WTC11 (cell line): ENCODE results near the gene LPIN2. TPM values are rescaled to one million over a fixed set of nuclear protein-coding genes. Genes with fewer than 3 reads are reported as not detected.
"Not testable (repeated sequence)": the region's sequence is repeated elsewhere in the genome, so short reads cannot be mapped to it uniquely, and the experiment has no call there.

Experiments used
- ATAC-seq: fragments of 200-7000 bp; cut with Tn5 transposase; 2 replicates; pipeline ENCODE4 v1.10.0; 2021; ENCODE audit warnings: mild to moderate bottlenecking, moderate library complexity
- CTCF ChIA-PET: fragments of 300-600 bp; sonication (Branson Sonifier 250); formaldehyde crosslinking; loops from one replicate; lab custom pipeline; 2021; ENCODE audit warnings: antibody characterized with exemption; lab: Charles Lee
- POLR2A ChIA-PET: fragments of 350-600 bp; sonication (Branson Sonifier 250); formaldehyde crosslinking; loops from one replicate; lab custom pipeline; 2021; ENCODE audit warnings: antibody characterized with exemption; lab: Charles Lee
- DNase-seq: peaks from one replicate; pipeline ENCODE4 v3.0.0; 2021; ENCODE audit warnings: low spot score
- H3K27ac Mint-ChIP-seq: 2 replicates; pipeline ENCODE4 v1.8.0; 2021; ENCODE audit warnings: mixed read lengths
- H3K27me3 Mint-ChIP-seq: 2 replicates; pipeline ENCODE4 v1.8.0; 2021; ENCODE audit warnings: low read depth, mild to moderate bottlenecking, moderate library complexity, mixed read lengths
- H3K36me3 Mint-ChIP-seq: 2 replicates; pipeline ENCODE4 v1.8.0; 2021; ENCODE audit warnings: mixed read lengths
- H3K4me1 Mint-ChIP-seq: 2 replicates; pipeline ENCODE4 v1.8.0; 2022; ENCODE audit warnings: mixed read lengths
- H3K4me3 Mint-ChIP-seq: 2 replicates; pipeline ENCODE4 v1.8.0; 2021; ENCODE audit warnings: mild to moderate bottlenecking, moderate library complexity, mixed read lengths
- H3K9me3 Mint-ChIP-seq: 2 replicates; pipeline ENCODE4 v1.8.0; 2021; ENCODE audit warnings: mixed read lengths
- ATF3 ChIP-seq: sonication (generic); formaldehyde crosslinking; conservative IDR thresholded peaks from 2 replicates; pipeline ENCODE4 v1.8.1; 2022; ENCODE audit warnings: mild to moderate bottlenecking, missing genetic modification reagents
- CREB1 ChIP-seq: sonication (generic); formaldehyde crosslinking; IDR thresholded peaks from 2 replicates; pipeline ENCODE4 v1.8.0; 2023; ENCODE audit warnings: mild to moderate bottlenecking, missing genetic modification reagents
- ELF4 ChIP-seq: sonication (generic); formaldehyde crosslinking; IDR thresholded peaks from 2 replicates; pipeline ENCODE4 v1.8.1; 2022; ENCODE audit warnings: low read depth, mild to moderate bottlenecking, moderate library complexity, missing genetic modification reagents
- ETV6 ChIP-seq: sonication (generic); formaldehyde crosslinking; IDR thresholded peaks from 2 replicates; pipeline ENCODE4 v1.8.1; 2022; ENCODE audit warnings: mild to moderate bottlenecking, missing genetic modification reagents
- MYBL2 ChIP-seq: sonication (generic); formaldehyde crosslinking; IDR thresholded peaks from 2 replicates; pipeline ENCODE4 v1.8.1; 2023; ENCODE audit warnings: mild to moderate bottlenecking, moderate library complexity, missing genetic modification reagents
- NFYB ChIP-seq: sonication (generic); formaldehyde crosslinking; conservative IDR thresholded peaks from 2 replicates; pipeline ENCODE4 v1.8.0; 2022; ENCODE audit warnings: low read depth, missing genetic modification reagents
- ZNF121 ChIP-seq: sonication (generic); formaldehyde crosslinking; IDR thresholded peaks from 2 replicates; pipeline ENCODE4 v1.8.0; 2023; ENCODE audit warnings: missing genetic modification reagents
- ZNF232 ChIP-seq: sonication (generic); formaldehyde crosslinking; IDR thresholded peaks from 2 replicates; pipeline ENCODE4 v1.8.0; 2022; ENCODE audit warnings: mild to moderate bottlenecking, missing genetic modification reagents
- total RNA-seq: library from RNA; stranded (reverse); gene quantifications from 3 replicates; pipeline ENCODE4 v1.2.3, GENCODE V29; 2021
- TF ChIP-seq, protein P1 (sequence below): fragments of 250-450 bp; sonication (Bioruptor Pico); IDR thresholded peaks from 2 replicates; pipeline ENCODE4 v1.8.0; 2021; ENCODE audit warnings: mild to moderate bottlenecking
- TF ChIP-seq, protein P2 (sequence below): sonication (generic); formaldehyde crosslinking; IDR thresholded peaks from 2 replicates; pipeline ENCODE4 v1.8.1; 2022; ENCODE audit warnings: mild to moderate bottlenecking, missing genetic modification reagents, moderate library complexity, borderline replicate concordance
- TF ChIP-seq, protein P3 (sequence below): sonication (generic); formaldehyde crosslinking; IDR thresholded peaks from 2 replicates; pipeline ENCODE4 v1.8.1; 2023; ENCODE audit warnings: mild to moderate bottlenecking, missing genetic modification reagents
- TF ChIP-seq, protein P4 (sequence below): sonication (generic); formaldehyde crosslinking; IDR thresholded peaks from 2 replicates; pipeline ENCODE4 v1.8.0; 2022; ENCODE audit warnings: mild to moderate bottlenecking, missing genetic modification reagents
- TF ChIP-seq, protein P5 (sequence below): sonication (generic); formaldehyde crosslinking; IDR thresholded peaks from 2 replicates; pipeline ENCODE4 v1.8.0; 2022; ENCODE audit warnings: missing genetic modification reagents

The LPIN2 gene
- total RNA-seq, 1 experiment from 2014 or later, result 11.8 TPM

DNA sequence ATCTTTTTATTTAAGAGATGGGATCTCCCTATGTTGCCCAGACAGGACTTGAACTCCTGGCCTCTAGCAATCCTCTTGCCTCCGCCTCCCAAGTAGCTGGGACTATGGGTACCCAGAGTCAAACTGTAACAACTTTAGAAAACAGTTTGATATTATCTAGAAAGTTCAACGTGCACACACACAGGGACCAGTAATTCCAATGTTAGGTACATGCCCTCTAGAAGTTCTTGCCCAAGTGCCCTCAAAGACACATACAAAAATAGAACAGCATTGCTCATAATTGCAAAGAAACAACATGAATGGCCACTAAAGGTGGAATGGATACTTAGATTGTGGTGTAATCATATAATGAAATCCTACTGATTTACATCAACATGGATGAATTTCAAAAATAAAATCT lies 12.6 kb upstream of the LPIN2 start:
- TF ChIP-seq CREB1 (CRISPR knock-in tag) (no peak), ETV6 (CRISPR knock-in tag) (no peak), ELF4 (CRISPR knock-in tag) (no peak), ZNF232 (CRISPR knock-in tag) (no peak), ATF3 (CRISPR knock-in tag) (no peak), MYBL2 (no peak), ZNF121 (no peak)
- TF ChIP-seq, protein P1, sequence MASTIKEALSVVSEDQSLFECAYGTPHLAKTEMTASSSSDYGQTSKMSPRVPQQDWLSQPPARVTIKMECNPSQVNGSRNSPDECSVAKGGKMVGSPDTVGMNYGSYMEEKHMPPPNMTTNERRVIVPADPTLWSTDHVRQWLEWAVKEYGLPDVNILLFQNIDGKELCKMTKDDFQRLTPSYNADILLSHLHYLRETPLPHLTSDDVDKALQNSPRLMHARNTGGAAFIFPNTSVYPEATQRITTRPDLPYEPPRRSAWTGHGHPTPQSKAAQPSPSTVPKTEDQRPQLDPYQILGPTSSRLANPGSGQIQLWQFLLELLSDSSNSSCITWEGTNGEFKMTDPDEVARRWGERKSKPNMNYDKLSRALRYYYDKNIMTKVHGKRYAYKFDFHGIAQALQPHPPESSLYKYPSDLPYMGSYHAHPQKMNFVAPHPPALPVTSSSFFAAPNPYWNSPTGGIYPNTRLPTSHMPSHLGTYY, result no peak
- TF ChIP-seq, protein P2, sequence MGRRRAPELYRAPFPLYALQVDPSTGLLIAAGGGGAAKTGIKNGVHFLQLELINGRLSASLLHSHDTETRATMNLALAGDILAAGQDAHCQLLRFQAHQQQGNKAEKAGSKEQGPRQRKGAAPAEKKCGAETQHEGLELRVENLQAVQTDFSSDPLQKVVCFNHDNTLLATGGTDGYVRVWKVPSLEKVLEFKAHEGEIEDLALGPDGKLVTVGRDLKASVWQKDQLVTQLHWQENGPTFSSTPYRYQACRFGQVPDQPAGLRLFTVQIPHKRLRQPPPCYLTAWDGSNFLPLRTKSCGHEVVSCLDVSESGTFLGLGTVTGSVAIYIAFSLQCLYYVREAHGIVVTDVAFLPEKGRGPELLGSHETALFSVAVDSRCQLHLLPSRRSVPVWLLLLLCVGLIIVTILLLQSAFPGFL, result no peak
- TF ChIP-seq, protein P3, sequence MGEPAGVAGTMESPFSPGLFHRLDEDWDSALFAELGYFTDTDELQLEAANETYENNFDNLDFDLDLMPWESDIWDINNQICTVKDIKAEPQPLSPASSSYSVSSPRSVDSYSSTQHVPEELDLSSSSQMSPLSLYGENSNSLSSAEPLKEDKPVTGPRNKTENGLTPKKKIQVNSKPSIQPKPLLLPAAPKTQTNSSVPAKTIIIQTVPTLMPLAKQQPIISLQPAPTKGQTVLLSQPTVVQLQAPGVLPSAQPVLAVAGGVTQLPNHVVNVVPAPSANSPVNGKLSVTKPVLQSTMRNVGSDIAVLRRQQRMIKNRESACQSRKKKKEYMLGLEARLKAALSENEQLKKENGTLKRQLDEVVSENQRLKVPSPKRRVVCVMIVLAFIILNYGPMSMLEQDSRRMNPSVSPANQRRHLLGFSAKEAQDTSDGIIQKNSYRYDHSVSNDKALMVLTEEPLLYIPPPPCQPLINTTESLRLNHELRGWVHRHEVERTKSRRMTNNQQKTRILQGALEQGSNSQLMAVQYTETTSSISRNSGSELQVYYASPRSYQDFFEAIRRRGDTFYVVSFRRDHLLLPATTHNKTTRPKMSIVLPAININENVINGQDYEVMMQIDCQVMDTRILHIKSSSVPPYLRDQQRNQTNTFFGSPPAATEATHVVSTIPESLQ (CRISPR knock-in tag), result no peak
- TF ChIP-seq, protein P4, sequence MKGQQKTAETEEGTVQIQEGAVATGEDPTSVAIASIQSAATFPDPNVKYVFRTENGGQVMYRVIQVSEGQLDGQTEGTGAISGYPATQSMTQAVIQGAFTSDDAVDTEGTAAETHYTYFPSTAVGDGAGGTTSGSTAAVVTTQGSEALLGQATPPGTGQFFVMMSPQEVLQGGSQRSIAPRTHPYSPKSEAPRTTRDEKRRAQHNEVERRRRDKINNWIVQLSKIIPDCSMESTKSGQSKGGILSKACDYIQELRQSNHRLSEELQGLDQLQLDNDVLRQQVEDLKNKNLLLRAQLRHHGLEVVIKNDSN (CRISPR knock-in tag), result no peak
- ChIA-PET POLR2A (no interaction called here), CTCF (no interaction called here)
- Mint-ChIP-seq H3K27ac (no peak overlapping the region), H3K36me3 (no peaks in the 10 kb centered on the region), H3K9me3 (peaks cover 6% of the 10 kb centered on the region), H3K4me1 (peaks cover 15% of the 10 kb centered on the region), H3K27me3 (no peaks in the 10 kb centered on the region), H3K4me3 (no peak overlapping the region)
- DNase-seq (no peak), ATAC-seq (no peak)

GRCh38 chr18:3023603-3024002 lies 10.7 kb upstream of the LPIN2 start:
- POLR2A ChIA-PET, CTCF ChIA-PET, H3K27me3 Mint-ChIP-seq, ATAC-seq, DNase-seq, H3K27ac Mint-ChIP-seq, H3K4me3 Mint-ChIP-seq, H3K36me3 Mint-ChIP-seq, H3K4me1 Mint-ChIP-seq, H3K9me3 Mint-ChIP-seq: not testable (repeated sequence)

DNA sequence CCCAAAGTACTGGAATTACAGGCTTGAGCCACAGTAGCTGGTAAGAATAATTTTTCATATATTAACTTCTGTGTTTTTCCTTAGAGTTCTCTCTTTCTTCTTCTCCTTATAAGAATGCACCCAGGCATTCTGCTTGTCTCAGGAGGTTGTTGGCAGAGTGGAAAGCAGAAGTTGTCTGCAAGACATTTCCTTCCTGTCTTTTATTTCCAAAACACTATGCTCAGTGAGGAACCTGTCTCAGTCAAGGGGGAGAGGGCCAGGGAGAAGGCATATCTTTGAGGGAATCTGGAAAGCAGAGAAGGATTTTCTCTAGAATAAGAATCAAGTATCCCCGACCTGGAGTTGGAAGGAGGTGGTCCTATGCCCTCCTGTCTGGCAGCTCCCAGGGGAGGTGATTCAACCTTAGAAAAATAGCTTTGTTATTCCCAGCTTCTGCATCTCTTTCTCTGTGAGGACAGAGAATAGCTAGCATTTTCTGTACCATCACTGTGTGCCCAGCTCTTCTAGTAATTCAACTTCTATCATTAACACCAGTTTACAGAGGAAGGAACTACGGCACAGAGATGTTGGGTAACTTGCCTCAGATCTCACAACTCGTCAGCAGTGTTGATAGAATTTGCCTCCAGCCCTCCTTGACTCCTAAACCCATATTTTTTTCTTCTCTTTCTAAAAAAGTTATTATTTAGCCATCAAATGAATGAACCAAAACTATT lies 3.8 kb upstream of the LPIN2 start:
- TF ChIP-seq, protein P5, sequence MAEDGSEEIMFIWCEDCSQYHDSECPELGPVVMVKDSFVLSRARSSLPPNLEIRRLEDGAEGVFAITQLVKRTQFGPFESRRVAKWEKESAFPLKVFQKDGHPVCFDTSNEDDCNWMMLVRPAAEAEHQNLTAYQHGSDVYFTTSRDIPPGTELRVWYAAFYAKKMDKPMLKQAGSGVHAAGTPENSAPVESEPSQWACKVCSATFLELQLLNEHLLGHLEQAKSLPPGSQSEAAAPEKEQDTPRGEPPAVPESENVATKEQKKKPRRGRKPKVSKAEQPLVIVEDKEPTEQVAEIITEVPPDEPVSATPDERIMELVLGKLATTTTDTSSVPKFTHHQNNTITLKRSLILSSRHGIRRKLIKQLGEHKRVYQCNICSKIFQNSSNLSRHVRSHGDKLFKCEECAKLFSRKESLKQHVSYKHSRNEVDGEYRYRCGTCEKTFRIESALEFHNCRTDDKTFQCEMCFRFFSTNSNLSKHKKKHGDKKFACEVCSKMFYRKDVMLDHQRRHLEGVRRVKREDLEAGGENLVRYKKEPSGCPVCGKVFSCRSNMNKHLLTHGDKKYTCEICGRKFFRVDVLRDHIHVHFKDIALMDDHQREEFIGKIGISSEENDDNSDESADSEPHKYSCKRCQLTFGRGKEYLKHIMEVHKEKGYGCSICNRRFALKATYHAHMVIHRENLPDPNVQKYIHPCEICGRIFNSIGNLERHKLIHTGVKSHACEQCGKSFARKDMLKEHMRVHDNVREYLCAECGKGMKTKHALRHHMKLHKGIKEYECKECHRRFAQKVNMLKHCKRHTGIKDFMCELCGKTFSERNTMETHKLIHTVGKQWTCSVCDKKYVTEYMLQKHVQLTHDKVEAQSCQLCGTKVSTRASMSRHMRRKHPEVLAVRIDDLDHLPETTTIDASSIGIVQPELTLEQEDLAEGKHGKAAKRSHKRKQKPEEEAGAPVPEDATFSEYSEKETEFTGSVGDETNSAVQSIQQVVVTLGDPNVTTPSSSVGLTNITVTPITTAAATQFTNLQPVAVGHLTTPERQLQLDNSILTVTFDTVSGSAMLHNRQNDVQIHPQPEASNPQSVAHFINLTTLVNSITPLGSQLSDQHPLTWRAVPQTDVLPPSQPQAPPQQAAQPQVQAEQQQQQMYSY, result no peak
- TF ChIP-seq NFYB (CRISPR knock-in tag), result no peak
- CTCF ChIA-PET, result interaction anchor here (0.6 to 2.0 kb wide), 2 partner anchors 46 to 59 kb away, joined by 3 to 7 read pairs; no protein-coding TSS in a partner anchor
- no peak overlapping the region for H3K27ac Mint-ChIP-seq
- no peaks in the 10 kb centered on the region for H3K36me3 Mint-ChIP-seq
- no peaks in the 10 kb centered on the region for H3K27me3 Mint-ChIP-seq
- peaks cover 31% of the 10 kb centered on the region for H3K4me1 Mint-ChIP-seq
- POLR2A ChIA-PET, result no interaction called here
- no peaks in the 10 kb centered on the region for H3K9me3 Mint-ChIP-seq
- no peak overlapping the region for H3K4me3 Mint-ChIP-seq
- no peak for DNase-seq
- no peak for ATAC-seq
